HFF-Myc (cell line): Measurements from ENCODE around the gene HS3ST4.

Source experiments
- DNase-seq: peaks from one replicate; pipeline ENCODE4 v3.0.0-alpha.2; 2011; ENCODE audit warnings: low read depth; ENCODE audit errors: extremely low read depth
- H3K4me3 ChIP-seq: replicated peaks from 2 replicates; pipeline ENCODE4 v1.5.1; 2011; ENCODE audit warnings: low read depth, mild to moderate bottlenecking, control low read depth, low read length
- CTCF ChIP-seq: IDR thresholded peaks from 2 replicates; pipeline ENCODE4 v1.5.1; 2012; ENCODE audit warnings: mild to moderate bottlenecking, low read depth, low read length, control low read depth; ENCODE audit errors: missing control alignments

HS3ST4 gene

GRCh38 chr16:25783226-25783625, 91.5 kb downstream of the HS3ST4 start:
- H3K4me3 ChIP-seq, result no peak overlapping the region
- DNase-seq, result no peak
- TF ChIP-seq CTCF, result no peak

GRCh38 chr16:25785361-25785760, 93.6 kb downstream of the HS3ST4 start:
- no peak overlapping the region for H3K4me3 ChIP-seq
- DNase-seq, result no peak
- TF ChIP-seq CTCF, result no peak

GRCh38 chr16:25786748-25787147, 95.0 kb downstream of the HS3ST4 start:
- H3K4me3 ChIP-seq, result no peak overlapping the region
- DNase-seq, result no peak
- no peak for TF ChIP-seq CTCF

- DNase-seq, result no peak
Observed at GRCh38 chr16:25788637-25789036, 96.9 kb downstream of the HS3ST4 start.

GRCh38 chr16:25796239-25796638, 104.5 kb downstream of the HS3ST4 start:
- H3K4me3 ChIP-seq, result no peak overlapping the region
- no peak for DNase-seq
- TF ChIP-seq CTCF, result no peak

More at GRCh38 chr16:25788637-25789036, 96.9 kb downstream of the HS3ST4 start:
- H3K4me3 ChIP-seq, result no peak overlapping the region
- TF ChIP-seq CTCF, result no peak

- DNase-seq, result no peak
- no peak overlapping the region for H3K4me3 ChIP-seq
- no peak for TF ChIP-seq CTCF
Observed at GRCh38 chr16:25798065-25798464, 106.3 kb downstream of the HS3ST4 start.

GRCh38 chr16:25799816-25800215, 108.1 kb downstream of the HS3ST4 start:
- DNase-seq, result no peak
- no peak overlapping the region for H3K4me3 ChIP-seq
- TF ChIP-seq CTCF, result no peak
